ENCODE data around the gene RALGAPA1.

DNA sequence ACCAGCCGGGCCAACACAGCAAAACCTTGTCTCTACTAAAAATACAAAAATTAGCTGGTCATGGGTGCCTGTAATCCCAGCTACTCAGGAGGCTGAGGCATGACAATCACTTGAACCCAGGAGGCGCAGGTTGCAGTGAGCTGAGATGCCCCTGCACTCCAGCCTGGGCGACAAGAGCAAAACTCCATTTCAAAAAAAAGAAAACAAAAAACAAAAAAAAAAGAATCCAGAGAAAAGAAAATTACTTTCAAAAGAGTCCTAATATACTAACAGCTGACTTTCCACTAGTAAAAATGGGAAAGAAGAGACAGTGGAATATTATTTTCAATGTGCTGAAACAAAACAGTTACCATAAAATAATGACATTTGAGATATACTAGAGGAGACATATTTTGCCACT, 283.4 kb downstream of the RALGAPA1 start:
- TF ChIP-seq CTCF (IDR thresholded peaks at IDR 0.05; ENCODE audit: low read depth, low read length, poor library complexity, severe bottlenecking) (no peak), EZH2phosphoT487 (IDR thresholded peaks at IDR 0.05; ENCODE audit: borderline replicate concordance, low read length) (no peak)

Data from DOHH2 (cell line).